Ascending aorta (tissue), 2 donors: ENCODE data around the gene TMPRSS9. TPM values are rescaled to one million over a fixed set of nuclear protein-coding genes. Genes with fewer than 3 reads are reported as not detected.
A peak's percentile ranks its signal among the peaks of the same experiment; 100 is the strongest.
"Not testable (repeated sequence)": the region's sequence is repeated elsewhere in the genome, so short reads cannot be mapped to it uniquely, and the experiment has no call there.

Experiments used
- DNase-seq, 2 donors: peaks; one replicate each; pipeline ENCODE4 v3.0.0-alpha.2; 2019; ENCODE audit warnings: low spot score in 2 of 2
- H3K27ac ChIP-seq, 2 donors: fragments of 200-600 bp; sonication (generic); one replicate each; pipeline ENCODE4 v1.5.1; 2016 to 2017; ENCODE audit warnings: mild to moderate bottlenecking in 1 of 2
- H3K27me3 ChIP-seq: fragments of 200-600 bp; sonication (generic); one replicate; pipeline ENCODE4 v1.5.1; 2017
- H3K36me3 ChIP-seq, 2 donors: fragments of 200-600 bp; sonication (generic); one replicate each; pipeline ENCODE4 v1.5.1; 2016
- H3K4me1 ChIP-seq, 2 donors: fragments of 200-600 bp; sonication (generic); one replicate each; pipeline ENCODE4 v1.5.1; 2016 to 2017; ENCODE audit warnings: mild to moderate bottlenecking in 1 of 2
- H3K4me3 ChIP-seq, 2 donors: fragments of 200-600 bp; sonication (generic); one replicate each; pipeline ENCODE4 v1.5.1; 2016 to 2017; ENCODE audit warnings: mild to moderate bottlenecking in 1 of 2
- H3K9me3 ChIP-seq, 2 donors: fragments of 200-600 bp; sonication (generic); one replicate each; pipeline ENCODE4 v1.5.1; 2016
- CTCF ChIP-seq, 3 experiments: fragments of 200-600 bp in 2 of 3; fragments of 450-650 bp in 1 of 3; sonication (generic) in 2 of 3; IDR thresholded peaks; one replicate each; pipeline ENCODE4 v1.5.1; 2016 to 2019; ENCODE audit warnings: antibody characterized with exemption in 3 of 3, mild to moderate bottlenecking in 1 of 3, moderate library complexity in 1 of 3
- intact Hi-C: fragments of 100-400 bp; cut with DNase I; formaldehyde crosslinking; loops from one replicate; pipeline ENCODE4 v1.15.1; 2023
- total RNA-seq: library from RNA; depleted of rRNA; stranded (reverse); fragments of >200 nt; gene quantifications from one replicate; pipeline ENCODE4 v1.1.0, GENCODE V29; 2016

The TMPRSS9 gene
- total RNA-seq, 1 donor from 2014 or later, result not detected

GRCh38 chr19:2461751-2462634 is 101.9 kb downstream of the TMPRSS9 start:
- no peaks in the 10 kb centered on the region for H3K27me3 ChIP-seq
- H3K27ac ChIP-seq, result no peak overlapping the region
- peak in 1 of 3 experiments; percentile 30 for TF ChIP-seq CTCF (IDR thresholded peaks at IDR 0.05)
- intact Hi-C loops, result no loop called here
- peaks cover 7 to 19% of the 10 kb centered on the region in 2 donors for H3K4me1 ChIP-seq
- H3K4me3 ChIP-seq, result peak overlapping the region; percentile 51 to 80
- H3K9me3 ChIP-seq, result peaks cover 0 to 4% of the 10 kb centered on the region in 2 donors
- DNase-seq, result no peak
- H3K36me3 ChIP-seq, result no peaks in the 10 kb centered on the region

GRCh38 chr19:2462635-2463421 is 102.8 kb downstream of the TMPRSS9 start:
- intact Hi-C loops, result no loop called here
- H3K27ac ChIP-seq, result peak overlapping the region; percentile 13 to 60
- no peaks in the 10 kb centered on the region for H3K36me3 ChIP-seq
- no peaks in the 10 kb centered on the region for H3K27me3 ChIP-seq
- DNase-seq, result peak in 1 of 2 donors; percentile 93
- peak in 1 of 3 experiments; percentile 8 for TF ChIP-seq CTCF (IDR thresholded peaks at IDR 0.05)
- peaks cover 7 to 16% of the 10 kb centered on the region in 2 donors for H3K4me1 ChIP-seq
- H3K9me3 ChIP-seq, result peaks cover 0 to 4% of the 10 kb centered on the region in 2 donors
- peak overlapping the region; percentile 51 to 80 for H3K4me3 ChIP-seq

GRCh38 chr19:2463694-2464093 is 103.6 kb downstream of the TMPRSS9 start:
- H3K4me3 ChIP-seq, H3K27me3 ChIP-seq, H3K9me3 ChIP-seq, intact Hi-C loops, DNase-seq, H3K36me3 ChIP-seq: not testable (repeated sequence)
- H3K4me1 ChIP-seq, result peaks cover 7 to 16% of the 10 kb centered on the region in 2 donors
- peak overlapping the region; percentile 13 to 60 for H3K27ac ChIP-seq

- intact Hi-C loops, result no loop called here
- peaks cover 7 to 16% of the 10 kb centered on the region in 2 donors for H3K4me1 ChIP-seq
- TF ChIP-seq CTCF (IDR thresholded peaks at IDR 0.05), result no peak
- no peaks in the 10 kb centered on the region for H3K36me3 ChIP-seq
- no peaks in the 10 kb centered on the region for H3K27me3 ChIP-seq
- no peak overlapping the region for H3K27ac ChIP-seq
- H3K9me3 ChIP-seq, result peaks cover 0 to 4% of the 10 kb centered on the region in 2 donors
- H3K4me3 ChIP-seq, result no peak overlapping the region
- no peak for DNase-seq
Observed at GRCh38 chr19:2464389-2464788, 104.3 kb downstream of the TMPRSS9 start.

- no peak for DNase-seq
- Histone ChIP-seq H3K4me3 (no peak overlapping the region), H3K27ac (no peak overlapping the region), H3K9me3 (no peaks in the 10 kb centered on the region), H3K27me3 (no peaks in the 10 kb centered on the region), H3K36me3 (no peaks in the 10 kb centered on the region), H3K4me1 (no peaks in the 10 kb centered on the region)
- TF ChIP-seq CTCF (IDR thresholded peaks at IDR 0.05), result no peak
- intact Hi-C loops, result no loop called here
Observed at GRCh38 chr19:2468596-2468995, 108.5 kb downstream of the TMPRSS9 start.
